ENCODE results near the gene PITX1.

GRCh38 chr5:134982230-134982629 is 51.8 kb downstream of the PITX1 start:
- TF ChIP-seq EZH2 (IDR thresholded peaks at IDR 0.05; ENCODE audit: borderline replicate concordance, low read depth, low read length, severe bottlenecking) (no peak), CTCF (IDR thresholded peaks at IDR 0.05; ENCODE audit: extremely low read depth in 1 of 2, insufficient read depth in 1 of 2, low read depth in 1 of 2, low read length in 2 of 2) (no peak), POLR2AphosphoS5 (IDR thresholded peaks at IDR 0.05; ENCODE audit: insufficient read depth, low read depth, low read length) (no peak), MAX (IDR thresholded peaks at IDR 0.05; ENCODE audit: insufficient read depth, insufficient read length) (no peak)
